Adrenal gland (tissue), 12 donors: ENCODE results near the gene KDM4D. TPM values are rescaled to one million over a fixed set of nuclear protein-coding genes. Genes with fewer than 3 reads are reported as not detected.

Source experiments
- DNase-seq, 7 donors: peaks; one replicate each; pipeline ENCODE4 v3.0.0-alpha.2; 2019 to 2020
- H3K27ac ChIP-seq, 5 donors: fragments of 200-600 bp; sonication (generic) in 4 of 5; 1 replicate in 3 of 5; 2 replicates in 2 of 5; pipeline versions ENCODE4 v1.5.1 to v1.8.0; 2016 to 2020; ENCODE audit warnings: mild to moderate bottlenecking in 1 of 5
- H3K27me3 ChIP-seq: fragments of 200-600 bp; 2 replicates; pipeline ENCODE4 v1.8.0; 2021
- H3K36me3 ChIP-seq, 2 donors: fragments of 200-600 bp; replicated peaks in 1 of 2; 1 replicate in 1 of 2; 2 replicates in 1 of 2; pipeline versions ENCODE4 v1.5.1 to v1.8.0; 2018 to 2022
- H3K4me1 ChIP-seq, 2 donors: fragments of 200-600 bp; replicated peaks in 1 of 2; 1 replicate in 1 of 2; 2 replicates in 1 of 2; pipeline versions ENCODE4 v1.5.1 to v1.8.0; 2018 to 2021
- H3K4me3 ChIP-seq, 4 donors: fragments of 200-600 bp; sonication (generic) in 3 of 4; one replicate each; pipeline ENCODE4 v1.5.1; 2016 to 2018
- H3K9me3 ChIP-seq, 3 donors: fragments of 200-600 bp; sonication (generic) in 1 of 3; replicated peaks in 1 of 3; 1 replicate in 2 of 3; 2 replicates in 1 of 3; pipeline versions ENCODE4 v1.5.1 to v1.8.0; 2016 to 2021
- CTCF ChIP-seq, 6 experiments: fragments of 450-650 bp in 4 of 6; fragments of 200-600 bp in 2 of 6; sonication (generic) in 1 of 6; IDR thresholded peaks; 1 replicate in 5 of 6; 2 replicates in 1 of 6; pipeline versions ENCODE4 v1.5.1 to v1.8.0; 2016 to 2021; ENCODE audit warnings: antibody characterized with exemption in 6 of 6, mild to moderate bottlenecking in 2 of 6, moderate library complexity in 1 of 6
- POLR2A ChIP-seq, 2 donors: fragments of 450-650 bp; IDR thresholded peaks; one replicate each; pipeline ENCODE4 v1.6.1; 2017; ENCODE audit warnings: antibody characterized with exemption in 2 of 2, mild to moderate bottlenecking in 2 of 2, moderate library complexity in 1 of 2
- WGBS, 4 donors: extraction: QIAGEN DNeasy Blood & Tissue Kit in 2 of 4; methylation state at CpG; one replicate each; pipeline versions ENCODE4 v1.1.5 to v1.1.7; 2013 to 2017; 5-methylcytosine and 5-hydroxymethylcytosine counted together
- intact Hi-C, 2 donors: fragments of 100-400 bp; cut with DNase I; formaldehyde crosslinking; loops; one replicate each; pipeline versions ENCODE4 v1.14.1 to v1.15.0; 2022 to 2023
- polyA plus RNA-seq, 3 donors: library from polyadenylated mRNA; stranded (reverse); fragments of 200-250 nt in 2 of 3; fragments of 350-450 nt in 1 of 3; fragmentation: Illumina TruSeq in 1 of 3; extraction: RNeasy Lipid Tissue Mini Kit (QIAGEN cat#74804) in 1 of 3; gene quantifications; one replicate each; pipeline ENCODE4 v1.2.3, GENCODE V29; 2013 to 2014
- total RNA-seq, 9 donors: library from RNA; depleted of rRNA in 4 of 9; stranded (reverse); fragments of >200 nt in 4 of 9; fragments of 120-200 nt in 1 of 9; fragmentation: NEBNext Ultra II Directional in 1 of 9; extraction: Animal tissue kit (Norgen Biotek cat#: 25700) in 1 of 9; gene quantifications; one replicate each; pipeline versions ENCODE4 v1.1.0 to v1.2.4, GENCODE V29; 2013 to 2023
- donor health status: healthy with polysubstance abuse.
- donor health status: Bipolar disorder and iron deficiency.
- donor health status: DM: yes; HTN: yes; CAD: no.
- donor health status: DM: no; HTN: no; CAD: no.
- donor health status: DM: no; HTN: no; CAD: no.
- donor health status: DM: yes; HTN: yes; CAD: no.

The KDM4D gene
- total and polyA plus RNA-seq, 12 donors, result 0.40 to 2.4 (median 1.2) TPM

GRCh38 chr11:94932503-94932902 lies 41.0 kb upstream of the KDM4D start:
- 91 to 94% (median 92%) methylated on average over 5 of the region's 5 CpGs for WGBS, 4 donors
- no peak for TF ChIP-seq POLR2A (IDR thresholded peaks at IDR 0.05)
- no peak for TF ChIP-seq CTCF (IDR thresholded peaks at IDR 0.05)
- no peak for DNase-seq
- no peak overlapping the region for H3K4me3 ChIP-seq
- intact Hi-C loops, result no loop called here
- no peaks in the 10 kb centered on the region for H3K27me3 ChIP-seq
- H3K27ac ChIP-seq, result peak overlapping the region in 1 of 5 donors; percentile 73
- no peaks in the 10 kb centered on the region for H3K36me3 ChIP-seq
- peaks cover 5 to 24% of the 10 kb centered on the region in 2 donors for H3K4me1 ChIP-seq
- no peaks in the 10 kb centered on the region for H3K9me3 ChIP-seq

GRCh38 chr11:94933223-94934130 lies 40.0 kb upstream of the KDM4D start:
- TF ChIP-seq POLR2A (IDR thresholded peaks at IDR 0.05) (no peak), CTCF (IDR thresholded peaks at IDR 0.05) (no peak)
- no peak overlapping the region for H3K4me3 ChIP-seq
- no peaks in the 10 kb centered on the region for H3K36me3 ChIP-seq
- WGBS, 4 donors, result 31 to 52% (median 35%) methylated on average over 5 of the region's 5 CpGs
- peak in 6 of 7 donors; percentile 21 to 77 (median 42) for DNase-seq
- H3K4me1 ChIP-seq, result peaks cover 6 to 22% of the 10 kb centered on the region in 2 donors
- H3K27me3 ChIP-seq, result no peaks in the 10 kb centered on the region
- no peaks in the 10 kb centered on the region for H3K9me3 ChIP-seq
- intact Hi-C loops, result no loop called here
- peak overlapping the region in 3 of 5 donors; percentile 26 to 76 (median 73) for H3K27ac ChIP-seq

GRCh38 chr11:94934362-94934761 lies 39.1 kb upstream of the KDM4D start:
- H3K27ac ChIP-seq, result peak overlapping the region in 3 of 5 donors; percentile 26 to 83 (median 73)
- TF ChIP-seq POLR2A (IDR thresholded peaks at IDR 0.05), result no peak
- TF ChIP-seq CTCF (IDR thresholded peaks at IDR 0.05), result no peak
- no peak for DNase-seq
- intact Hi-C loops, result no loop called here
- no peaks in the 10 kb centered on the region for H3K9me3 ChIP-seq
- no peaks in the 10 kb centered on the region for H3K27me3 ChIP-seq
- H3K4me1 ChIP-seq, result peaks cover 6 to 24% of the 10 kb centered on the region in 2 donors
- H3K36me3 ChIP-seq, result no peaks in the 10 kb centered on the region
- WGBS, 4 donors, result 60 to 82% (median 78%) methylated on average over 3 to 4 of the region's 4 CpGs
- H3K4me3 ChIP-seq, result no peak overlapping the region

- DNase-seq, result no peak
- Histone ChIP-seq H3K4me1 (peaks cover 6 to 24% of the 10 kb centered on the region in 2 donors), H3K4me3 (no peak overlapping the region), H3K27me3 (no peaks in the 10 kb centered on the region), H3K9me3 (no peaks in the 10 kb centered on the region), H3K36me3 (no peaks in the 10 kb centered on the region), H3K27ac (peak overlapping the region in 3 of 5 donors; percentile 26 to 83 (median 73))
- intact Hi-C loops, result no loop called here
- TF ChIP-seq CTCF (IDR thresholded peaks at IDR 0.05), result no peak
- no peak for TF ChIP-seq POLR2A (IDR thresholded peaks at IDR 0.05)
- 74 to 84% (median 76%) methylated on average over 3 of the region's 3 CpGs for WGBS, 4 donors
Measured at GRCh38 chr11:94934846-94935245, 38.7 kb upstream of the KDM4D start.
